Gastroesophageal sphincter (tissue), 4 donors: Measurements from ENCODE around the gene BMERB1. TPM values are rescaled to one million over a fixed set of nuclear protein-coding genes. Genes with fewer than 3 reads are reported as not detected.
"Not testable (repeated sequence)": the region's sequence is repeated elsewhere in the genome, so short reads cannot be mapped to it uniquely, and the experiment has no call there.

Experiments
- ATAC-seq: fragments of 150-250 bp; one replicate; pipeline ENCODE4 v1.9.1; 2016; ENCODE audit warnings: mild to moderate bottlenecking, moderate library complexity
- H3K27ac ChIP-seq, 4 donors: fragments of 200-600 bp; sonication (generic) in 3 of 4; 1 replicate in 3 of 4; 2 replicates in 1 of 4; pipeline ENCODE4 v1.5.1; 2016 to 2019
- H3K27me3 ChIP-seq: fragments of 200-600 bp; sonication (generic); one replicate; pipeline ENCODE4 v1.5.1; 2019
- H3K36me3 ChIP-seq, 2 donors: fragments of 200-600 bp; sonication (generic); one replicate each; pipeline ENCODE4 v1.5.1; 2019; ENCODE audit warnings: control low read depth in 1 of 2
- H3K4me1 ChIP-seq, 3 donors: fragments of 200-600 bp; sonication (generic); 1 replicate in 2 of 3; 2 replicates in 1 of 3; pipeline ENCODE4 v1.5.1; 2016 to 2019; ENCODE audit warnings: control low read depth in 2 of 3
- H3K4me3 ChIP-seq, 2 donors: fragments of 200-600 bp; sonication (generic); one replicate each; pipeline ENCODE4 v1.5.1; 2019; ENCODE audit warnings: mild to moderate bottlenecking in 1 of 2, moderate library complexity in 1 of 2
- H3K9me3 ChIP-seq, 3 donors: fragments of 200-600 bp; sonication (generic); one replicate each; pipeline ENCODE4 v1.5.1; 2017 to 2019; ENCODE audit warnings: control low read depth in 2 of 3
- EP300 ChIP-seq: sonication (generic); formaldehyde crosslinking; IDR thresholded peaks from one replicate; pipeline ENCODE4 v1.6.1; 2017; ENCODE audit warnings: antibody characterized with exemption, mild to moderate bottlenecking
- POLR2A ChIP-seq, 2 donors: fragments of 450-650 bp; IDR thresholded peaks; one replicate each; pipeline ENCODE4 v1.6.1; 2017; ENCODE audit warnings: antibody characterized with exemption in 2 of 2, mild to moderate bottlenecking in 2 of 2, moderate library complexity in 1 of 2
- POLR2AphosphoS5 ChIP-seq: sonication (generic); formaldehyde crosslinking; IDR thresholded peaks from one replicate; pipeline ENCODE4 v1.6.1; 2017; ENCODE audit warnings: antibody characterized with exemption
- WGBS, 2 donors: methylation state at CpG; one replicate each; pipeline ENCODE4 v1.1.5; 2018; ENCODE audit warnings: low coverage in 1 of 2; 5-methylcytosine and 5-hydroxymethylcytosine counted together
- total RNA-seq, 4 donors: library from RNA; depleted of rRNA; stranded (reverse); fragments of >200 nt; gene quantifications; one replicate each; pipeline ENCODE4 v1.1.0, GENCODE V29; 2016
- TF ChIP-seq, protein P1 (sequence below), 4 experiments: fragments of 200-600 bp in 2 of 4; fragments of 450-650 bp in 2 of 4; sonication (generic) in 1 of 4; IDR thresholded peaks; one replicate each; pipeline ENCODE4 v1.5.1; 2017 to 2019; ENCODE audit warnings: antibody characterized with exemption in 4 of 4, mild to moderate bottlenecking in 2 of 4, moderate library complexity in 2 of 4

BMERB1 gene
- total RNA-seq, 4 donors from 2014 or later, result 84.5 to 135 (median 101) TPM

DNA sequence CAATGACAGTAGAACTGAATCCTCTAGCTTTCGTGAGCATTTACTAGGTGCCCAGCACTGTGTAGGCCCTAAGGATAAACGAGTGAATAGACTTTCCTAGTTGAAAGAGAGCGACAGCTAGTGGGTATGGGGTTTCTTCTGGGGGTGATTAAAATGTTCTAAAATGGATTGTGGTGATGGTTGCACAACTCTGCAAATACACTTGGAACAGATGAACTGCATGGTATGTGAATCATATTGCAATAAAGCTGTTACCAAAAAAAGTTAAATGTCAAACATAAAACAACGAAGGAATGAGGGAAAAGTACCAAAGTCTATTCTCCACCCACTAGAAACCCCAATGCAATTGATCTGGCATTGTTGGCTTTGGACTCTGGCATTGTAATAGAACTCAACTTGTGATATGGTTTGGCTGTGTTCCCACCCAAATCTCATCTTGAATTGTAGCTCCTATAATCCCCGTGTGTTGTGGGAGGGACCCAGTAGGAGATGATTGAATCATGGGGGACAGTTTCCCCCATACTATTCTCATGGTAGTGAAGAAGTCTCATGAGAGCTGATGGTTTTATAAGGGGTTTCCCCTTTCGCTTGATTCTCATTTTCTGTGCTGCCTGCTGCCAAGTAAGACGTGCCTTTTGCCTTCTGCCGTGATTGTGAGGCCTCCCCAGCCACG is 138.1 kb downstream of the BMERB1 start:
- ATAC-seq, result no peak
- H3K27ac ChIP-seq, result no peak overlapping the region
- TF ChIP-seq POLR2A (IDR thresholded peaks at IDR 0.05) (no peak), EP300 (no peak), POLR2AphosphoS5 (peak; percentile 22)

DNA sequence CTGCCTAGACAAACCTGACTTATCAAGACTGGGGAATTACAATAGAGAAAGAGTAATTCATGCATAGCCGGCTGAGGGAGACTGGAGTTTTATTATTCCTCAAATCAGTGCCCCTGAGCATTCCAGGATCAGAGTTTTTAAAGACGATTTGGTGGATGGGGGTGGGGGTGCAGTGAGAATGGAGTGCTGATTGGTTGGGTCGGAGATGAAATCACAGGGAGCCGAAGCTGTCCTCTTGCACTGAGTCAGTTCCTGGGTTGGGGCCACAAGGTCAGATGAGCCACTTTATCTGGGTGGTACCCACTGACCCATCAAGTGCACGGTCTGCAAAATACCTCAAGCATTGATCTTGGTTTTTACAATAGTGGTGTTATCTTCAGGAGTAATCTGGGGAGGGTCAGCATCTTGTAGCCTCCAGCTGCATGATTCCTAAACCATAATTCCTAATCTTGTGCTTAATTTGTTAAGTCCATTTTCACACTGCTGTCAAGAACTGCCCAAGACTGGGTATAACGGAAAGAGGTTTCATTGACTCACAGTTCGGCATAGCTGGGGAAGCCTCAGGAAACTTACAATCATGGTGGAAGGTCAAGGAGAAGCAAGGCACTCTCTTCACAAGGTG is 139.0 kb downstream of the BMERB1 start:
- Histone ChIP-seq H3K4me3 (no peak overlapping the region), H3K36me3 (peaks cover 0 to 44% of the 10 kb centered on the region in 2 donors), H3K4me1 (peaks cover 0 to 22% (median 0%) of the 10 kb centered on the region in 3 donors), H3K9me3 (no peaks in the 10 kb centered on the region), H3K27me3 (no peaks in the 10 kb centered on the region), H3K27ac (no peak overlapping the region)
- no peak for ATAC-seq
- 93 to 97% methylated on average over 5 to 7 of the region's 7 CpGs for WGBS, 2 donors
- TF ChIP-seq POLR2AphosphoS5 (no peak), POLR2A (IDR thresholded peaks at IDR 0.05) (no peak)
- TF ChIP-seq, protein P1, sequence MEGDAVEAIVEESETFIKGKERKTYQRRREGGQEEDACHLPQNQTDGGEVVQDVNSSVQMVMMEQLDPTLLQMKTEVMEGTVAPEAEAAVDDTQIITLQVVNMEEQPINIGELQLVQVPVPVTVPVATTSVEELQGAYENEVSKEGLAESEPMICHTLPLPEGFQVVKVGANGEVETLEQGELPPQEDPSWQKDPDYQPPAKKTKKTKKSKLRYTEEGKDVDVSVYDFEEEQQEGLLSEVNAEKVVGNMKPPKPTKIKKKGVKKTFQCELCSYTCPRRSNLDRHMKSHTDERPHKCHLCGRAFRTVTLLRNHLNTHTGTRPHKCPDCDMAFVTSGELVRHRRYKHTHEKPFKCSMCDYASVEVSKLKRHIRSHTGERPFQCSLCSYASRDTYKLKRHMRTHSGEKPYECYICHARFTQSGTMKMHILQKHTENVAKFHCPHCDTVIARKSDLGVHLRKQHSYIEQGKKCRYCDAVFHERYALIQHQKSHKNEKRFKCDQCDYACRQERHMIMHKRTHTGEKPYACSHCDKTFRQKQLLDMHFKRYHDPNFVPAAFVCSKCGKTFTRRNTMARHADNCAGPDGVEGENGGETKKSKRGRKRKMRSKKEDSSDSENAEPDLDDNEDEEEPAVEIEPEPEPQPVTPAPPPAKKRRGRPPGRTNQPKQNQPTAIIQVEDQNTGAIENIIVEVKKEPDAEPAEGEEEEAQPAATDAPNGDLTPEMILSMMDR (IDR thresholded peaks at IDR 0.05), result no peak

More for the DNA sequence above, 138.1 kb downstream of the BMERB1 start:
- H3K4me3 ChIP-seq, result no peak overlapping the region
- no peaks in the 10 kb centered on the region for H3K9me3 ChIP-seq
- no peaks in the 10 kb centered on the region for H3K27me3 ChIP-seq
- peaks cover 0 to 51% of the 10 kb centered on the region in 2 donors for H3K36me3 ChIP-seq
- WGBS, 2 donors, result 46 to 71% methylated on average over 7 to 8 of the region's 9 CpGs
- peaks cover 0 to 22% (median 0%) of the 10 kb centered on the region in 3 donors for H3K4me1 ChIP-seq

DNA sequence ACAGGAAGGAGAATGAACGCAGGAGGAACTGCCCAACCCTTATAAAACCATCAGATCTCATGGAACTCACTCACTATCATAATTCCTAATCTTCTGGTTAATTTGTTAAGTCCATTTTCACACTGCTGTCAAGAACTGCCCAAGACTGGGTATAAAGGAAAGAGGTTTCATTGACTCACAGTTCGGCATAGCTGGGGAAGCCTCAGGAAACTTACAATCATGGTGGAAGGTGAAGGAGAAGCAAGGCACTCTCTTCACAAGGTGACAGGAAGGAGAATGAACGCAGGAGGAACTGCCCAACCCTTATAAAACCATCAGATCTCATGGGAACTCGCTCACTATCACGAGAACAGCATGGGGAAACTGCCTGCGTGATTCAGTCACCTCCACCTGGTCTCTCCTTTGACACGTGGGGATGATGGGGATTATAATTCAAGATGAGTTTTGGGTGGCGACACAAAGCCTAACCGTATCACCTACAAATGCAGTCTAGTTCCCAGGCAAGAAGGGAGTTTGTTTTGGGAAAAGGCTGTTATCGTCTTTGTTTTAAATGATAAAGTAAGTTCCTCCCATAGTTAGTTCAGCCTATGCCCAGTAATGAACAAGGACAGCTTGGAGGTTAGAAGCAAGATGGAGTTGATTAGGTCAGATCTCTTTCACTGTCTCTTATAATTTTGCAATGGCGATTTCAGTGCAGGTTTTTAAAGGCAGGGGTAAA is 139.7 kb downstream of the BMERB1 start:
- H3K27me3 ChIP-seq, H3K27ac ChIP-seq, H3K9me3 ChIP-seq, ATAC-seq, H3K4me3 ChIP-seq: not testable (repeated sequence)
- 90 to 94% methylated on average over 9 to 10 of the region's 11 CpGs for WGBS, 2 donors
- peaks cover 0 to 37% of the 10 kb centered on the region in 2 donors for H3K36me3 ChIP-seq
- peaks cover 0 to 22% (median 0%) of the 10 kb centered on the region in 3 donors for H3K4me1 ChIP-seq

DNA sequence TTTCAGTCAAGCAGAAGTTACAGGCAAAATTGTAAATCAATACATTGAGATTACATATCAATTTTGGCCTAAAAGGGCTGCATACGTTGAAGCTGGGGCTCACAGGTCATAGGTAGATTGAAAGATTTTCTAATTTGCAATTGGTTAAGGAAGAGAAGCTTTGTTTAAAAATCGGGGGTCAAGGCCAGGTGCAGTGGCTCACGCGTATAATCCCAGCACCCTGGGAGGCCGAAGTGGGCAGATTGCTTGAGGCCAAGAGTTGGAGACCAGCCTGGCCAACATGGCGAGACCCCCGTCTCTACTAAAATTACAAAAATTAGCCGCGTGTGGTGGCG is 140.2 kb downstream of the BMERB1 start:
- Histone ChIP-seq H3K4me1 (peaks cover 0 to 22% (median 0%) of the 10 kb centered on the region in 3 donors), H3K36me3 (peaks cover 0 to 32% of the 10 kb centered on the region in 2 donors), H3K27me3 (no peaks in the 10 kb centered on the region), H3K27ac (no peak overlapping the region), H3K9me3 (no peaks in the 10 kb centered on the region), H3K4me3 (no peak overlapping the region)
- WGBS, 2 donors, result 80 to 96% methylated on average over 1 to 10 of the region's 10 CpGs
- TF ChIP-seq EP300, result no peak
- TF ChIP-seq, protein P1 (IDR thresholded peaks at IDR 0.05), result no peak
- TF ChIP-seq POLR2A (IDR thresholded peaks at IDR 0.05), result no peak
- no peak for TF ChIP-seq POLR2AphosphoS5
- ATAC-seq, result no peak

DNA sequence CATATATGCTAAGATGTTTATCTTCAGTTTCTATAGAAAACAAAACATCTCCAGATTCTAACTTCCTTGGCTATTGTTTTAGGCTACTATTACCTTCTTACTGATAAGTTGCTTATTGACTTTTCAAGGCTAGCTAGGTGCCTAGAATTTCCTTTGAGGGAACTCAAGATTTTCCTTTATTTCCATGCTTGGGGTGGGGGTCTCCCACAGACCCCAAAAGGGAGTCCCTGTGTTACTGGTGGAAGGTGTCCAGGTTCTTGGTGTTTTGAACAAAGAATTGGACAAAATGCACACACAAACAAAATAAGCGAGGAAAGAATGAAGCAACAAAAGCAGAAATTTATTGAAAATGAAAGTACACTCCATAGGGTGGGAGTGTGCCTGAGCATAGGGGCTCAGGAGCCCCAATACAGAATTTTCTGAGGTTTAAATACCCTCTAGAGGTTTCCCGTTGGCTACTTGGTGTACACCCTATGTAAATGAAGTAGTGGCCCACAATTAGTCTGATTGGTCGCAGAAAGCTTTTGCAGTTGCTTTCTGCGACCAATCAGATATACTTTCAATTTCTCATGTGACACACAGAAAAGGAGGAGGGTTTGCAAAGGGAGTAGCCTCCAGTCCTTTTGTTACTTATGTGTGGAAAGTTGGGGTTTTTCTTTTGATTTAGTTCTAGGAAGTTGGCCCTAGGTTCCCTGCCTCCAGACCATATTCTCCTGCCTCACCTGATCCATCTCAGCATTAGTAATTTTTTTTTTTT is 141.1 kb downstream of the BMERB1 start:
- H3K36me3 ChIP-seq, result peaks cover 0 to 23% of the 10 kb centered on the region in 2 donors
- peak overlapping the region in 2 of 4 donors; percentile 11 to 40 for H3K27ac ChIP-seq
- no peaks in the 10 kb centered on the region for H3K27me3 ChIP-seq
- ATAC-seq, result no peak
- TF ChIP-seq POLR2A (IDR thresholded peaks at IDR 0.05) (no peak), EP300 (no peak), POLR2AphosphoS5 (no peak)
- TF ChIP-seq, protein P1 (IDR thresholded peaks at IDR 0.05), result no peak
- H3K4me3 ChIP-seq, result no peak overlapping the region
- peaks cover 0 to 22% (median 0%) of the 10 kb centered on the region in 3 donors for H3K4me1 ChIP-seq
- 85 to 100% methylated on average over 4 of the region's 4 CpGs for WGBS, 2 donors
- H3K9me3 ChIP-seq, result no peaks in the 10 kb centered on the region
